Measurements from ENCODE around the gene AMFR.
"Not testable (repeated sequence)": the region's sequence is repeated elsewhere in the genome, so short reads cannot be mapped to it uniquely, and the experiment has no call there.

Gene AMFR

GRCh38 chr16:56423584-56424403 is 1.6 kb downstream of the AMFR start:
- no peak for DNase-seq

- no peak for DNase-seq
Observed at GRCh38 chr16:56422896-56423441, 2.4 kb downstream of the AMFR start.

- DNase-seq, result no peak
Observed at GRCh38 chr16:56421976-56422669, 3.2 kb downstream of the AMFR start.

GRCh38 chr16:56421313-56421712 is 4.0 kb downstream of the AMFR start:
- DNase-seq, result no peak

GRCh38 chr16:56420613-56421012 is 4.7 kb downstream of the AMFR start:
- DNase-seq, result no peak

- DNase-seq, result no peak
Observed at GRCh38 chr16:56419740-56420548, 5.4 kb downstream of the AMFR start.

GRCh38 chr16:56417138-56417537 is 8.2 kb downstream of the AMFR start:
- DNase-seq, result no peak

GRCh38 chr16:56415875-56416274 is 9.5 kb downstream of the AMFR start:
- no peak for DNase-seq

- no peak for DNase-seq
Observed at GRCh38 chr16:56414366-56414765, 11.0 kb downstream of the AMFR start.

- DNase-seq, result no peak
Observed at GRCh38 chr16:56413381-56413780, 12.0 kb downstream of the AMFR start.

GRCh38 chr16:56411624-56412023 is 13.7 kb downstream of the AMFR start:
- DNase-seq, result no peak

- DNase-seq, result no peak
Observed at GRCh38 chr16:56411123-56411522, 14.2 kb downstream of the AMFR start.

GRCh38 chr16:56409195-56409594 is 16.1 kb downstream of the AMFR start:
- DNase-seq, result no peak

- DNase-seq, result no peak
Observed at GRCh38 chr16:56408379-56409098, 16.8 kb downstream of the AMFR start.

GRCh38 chr16:56405977-56406672 is 19.2 kb downstream of the AMFR start:
- DNase-seq, result no peak

- no peak for DNase-seq
Observed at GRCh38 chr16:56401482-56401881, 23.9 kb downstream of the AMFR start.

GRCh38 chr16:56400458-56400857 is 24.9 kb downstream of the AMFR start:
- no peak for DNase-seq

GRCh38 chr16:56399486-56399885 is 25.9 kb downstream of the AMFR start:
- no peak for DNase-seq

GRCh38 chr16:56399047-56399446 is 26.3 kb downstream of the AMFR start:
- no peak for DNase-seq

GRCh38 chr16:56396724-56397123 is 28.6 kb downstream of the AMFR start:
- DNase-seq, result not testable (repeated sequence)

- peak; percentile 98 for DNase-seq
Observed at GRCh38 chr16:56389554-56389953, 35.8 kb downstream of the AMFR start.

GRCh38 chr16:56388209-56388608 is 37.1 kb downstream of the AMFR start:
- DNase-seq, result peak; percentile 31
